OCI-LY7 (cell line): ENCODE data around the gene SRRM2. TPM values are rescaled to one million over a fixed set of nuclear protein-coding genes. Genes with fewer than 3 reads are reported as not detected.
A peak's percentile ranks its signal among the peaks of the same experiment; 100 is the strongest.

Experiments
- BruUV-seq: library from RNA; stranded (reverse); fragments of 400-500 nt; replicated peaks from 2 replicates; lab custom pipeline; 2021; lab: Mats Ljungman, UMichigan
- CTCF ChIA-PET: fragments of 300-600 bp; sonication (Branson Sonifier 250); formaldehyde crosslinking; loops from one replicate; lab custom pipeline; 2022; ENCODE audit warnings: antibody characterized with exemption; ENCODE audit not compliant: unreplicated experiment; lab: Charles Lee
- POLR2A ChIA-PET: fragments of 300-600 bp; sonication (Branson Sonifier 250); formaldehyde crosslinking; loops from one replicate; lab custom pipeline; 2022; ENCODE audit warnings: antibody characterized with exemption; lab: Charles Lee
- DNase-seq: peaks from one replicate; pipeline ENCODE4 v3.0.0-alpha.2; 2015; ENCODE audit warnings: low spot score
- H2AFZ ChIP-seq: fragments of 200-600 bp; sonication (generic), shearing (Covaris generic); 2 replicates; pipeline ENCODE4 v1.6.1; 2014; ENCODE audit warnings: mild to moderate bottlenecking, antibody characterized with exemption, low read length, moderate library complexity
- H3K27ac ChIP-seq: fragments of 200-600 bp; sonication (generic); 2 replicates; pipeline ENCODE4 v1.5.1; 2014; ENCODE audit warnings: mixed run types, low read depth, mild to moderate bottlenecking, moderate library complexity, low read length, inconsistent platforms; ENCODE audit not compliant: poor library complexity, severe bottlenecking
- H3K36me3 ChIP-seq: fragments of 200-600 bp; sonication (generic); 2 replicates; pipeline ENCODE4 v1.6.1; 2014; ENCODE audit warnings: mild to moderate bottlenecking, antibody characterized with exemption, low read length, moderate library complexity, mixed read lengths; ENCODE audit not compliant: insufficient read depth
- H3K4me1 ChIP-seq: fragments of 200-600 bp; sonication (generic); 2 replicates; pipeline ENCODE4 v1.5.1; 2014; ENCODE audit warnings: mild to moderate bottlenecking, low read length; ENCODE audit not compliant: insufficient read depth, poor library complexity, severe bottlenecking
- H3K4me2 ChIP-seq: fragments of 200-600 bp; sonication (generic); 2 replicates; pipeline ENCODE4 v1.6.1; 2014; ENCODE audit warnings: mild to moderate bottlenecking, low read length
- H3K4me3 ChIP-seq: fragments of 200-600 bp; sonication (generic); 2 replicates; pipeline ENCODE4 v1.5.1; 2014; ENCODE audit warnings: mild to moderate bottlenecking, low read depth, low read length; ENCODE audit not compliant: poor library complexity, severe bottlenecking
- H3K79me2 ChIP-seq: fragments of 200-600 bp; sonication (generic); 2 replicates; pipeline ENCODE4 v1.6.1; 2016; ENCODE audit warnings: low read depth, mild to moderate bottlenecking, low read length, moderate library complexity, mixed read lengths; ENCODE audit not compliant: insufficient read depth
- H3K9me2 ChIP-seq: fragments of 200-600 bp; sonication (generic); 2 replicates; pipeline ENCODE4 v1.6.1; 2016; ENCODE audit warnings: mild to moderate bottlenecking, low read length, mixed read lengths; ENCODE audit not compliant: insufficient read depth
- H3K9me3 ChIP-seq: fragments of 200-600 bp; sonication (generic); 2 replicates; pipeline ENCODE4 v1.6.1; 2014; ENCODE audit warnings: mild to moderate bottlenecking, mixed run types, low read length, mixed read lengths
- H4K20me1 ChIP-seq: fragments of 200-600 bp; sonication (generic); 2 replicates; pipeline ENCODE4 v1.6.1; 2014; ENCODE audit warnings: mild to moderate bottlenecking, antibody characterized with exemption, low read length, moderate library complexity, mixed read lengths; ENCODE audit not compliant: insufficient read depth
- CTCF ChIP-seq: fragments of 200-600 bp; sonication (generic); conservative IDR thresholded peaks from 2 replicates; pipeline ENCODE4 v1.5.1; 2014; ENCODE audit warnings: mild to moderate bottlenecking, antibody characterized with exemption, low read length, moderate library complexity, mixed read lengths
- EZH2phosphoT487 ChIP-seq: fragments of 200-600 bp; sonication (generic); IDR thresholded peaks from 2 replicates; pipeline ENCODE4 v1.6.1; 2018; ENCODE audit warnings: low read depth, borderline replicate concordance, mild to moderate bottlenecking, mixed run types, antibody characterized with exemption, low read length, moderate library complexity, mixed read lengths
- intact Hi-C: fragments of 100-400 bp; cut with micrococcal nuclease; formaldehyde crosslinking; loops from one replicate; pipeline ENCODE4 v1.10.0; 2022; ENCODE audit not compliant: unreplicated experiment
- total RNA-seq, 2 experiments: library from RNA; depleted of rRNA in 1 of 2; stranded (reverse); fragments of >200 nt in 1 of 2; shearing (Covaris generic) in 1 of 2; gene quantifications; 2 replicates each; pipeline ENCODE4 v1.2.3, GENCODE V29; 2014 to 2022

The SRRM2 gene
- total RNA-seq, 2 experiments from 2014 or later: 208 to 819 TPM

- H3K27ac ChIP-seq: no peak overlapping the region
- BruUV-seq: no TSS peak
- intact Hi-C loops: no loop called here
- H2AFZ ChIP-seq: no peak overlapping the region
- POLR2A ChIA-PET: no interaction called here
- CTCF ChIA-PET: no interaction called here
- no peak for TF ChIP-seq EZH2phosphoT487
- TF ChIP-seq CTCF: no peak
- H4K20me1 ChIP-seq: no peaks in the 10 kb centered on the region
- H3K79me2 ChIP-seq: no peaks in the 10 kb centered on the region
- no peaks in the 10 kb centered on the region for H3K4me1 ChIP-seq
- DNase-seq: no peak
- H3K36me3 ChIP-seq: peaks cover 13% of the 10 kb centered on the region; the same call in 1 of the 2 replicates
- no peaks in the 10 kb centered on the region for H3K9me2 ChIP-seq
- no peak overlapping the region for H3K4me2 ChIP-seq
- no peaks in the 10 kb centered on the region for H3K9me3 ChIP-seq
- H3K4me3 ChIP-seq: no peak overlapping the region
Measured at GRCh38 chr16:2707368-2708289, 44.8 kb upstream of the SRRM2 start.

DNA sequence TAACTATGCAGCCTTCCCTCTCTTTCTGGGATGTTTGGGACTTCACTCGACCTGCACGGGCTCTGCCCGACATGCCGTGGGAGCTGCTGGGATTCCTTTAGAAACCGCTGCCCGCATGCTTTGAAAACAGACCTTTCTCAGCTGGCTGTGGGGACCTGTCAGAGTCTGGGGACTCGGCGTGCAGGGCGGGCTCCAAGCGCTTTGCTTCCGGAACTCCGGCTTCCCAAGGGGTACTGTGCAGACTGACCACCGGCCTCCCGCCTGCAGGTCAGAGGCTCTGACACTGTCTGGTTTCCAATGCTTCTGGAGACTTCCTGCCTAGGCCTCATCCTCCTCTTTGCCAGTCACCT lies 44.2 kb upstream of the SRRM2 start:
- Histone ChIP-seq H3K79me2 (no peaks in the 10 kb centered on the region), H3K4me1 (no peaks in the 10 kb centered on the region), H3K9me2 (no peaks in the 10 kb centered on the region), H3K36me3 (peaks cover 8% of the 10 kb centered on the region; the same call in 1 of the 2 replicates), H3K4me3 (no peak overlapping the region), H3K4me2 (no peak overlapping the region), H2AFZ (no peak overlapping the region), H3K27ac (no peak overlapping the region), H3K9me3 (no peaks in the 10 kb centered on the region), H4K20me1 (no peaks in the 10 kb centered on the region)
- POLR2A ChIA-PET: no interaction called here
- intact Hi-C loops: no loop called here
- CTCF ChIA-PET: no interaction called here
- DNase-seq: no peak
- no peak for TF ChIP-seq EZH2phosphoT487
- TF ChIP-seq CTCF: no peak
- BruUV-seq: TSS peak; percentile 80

DNA sequence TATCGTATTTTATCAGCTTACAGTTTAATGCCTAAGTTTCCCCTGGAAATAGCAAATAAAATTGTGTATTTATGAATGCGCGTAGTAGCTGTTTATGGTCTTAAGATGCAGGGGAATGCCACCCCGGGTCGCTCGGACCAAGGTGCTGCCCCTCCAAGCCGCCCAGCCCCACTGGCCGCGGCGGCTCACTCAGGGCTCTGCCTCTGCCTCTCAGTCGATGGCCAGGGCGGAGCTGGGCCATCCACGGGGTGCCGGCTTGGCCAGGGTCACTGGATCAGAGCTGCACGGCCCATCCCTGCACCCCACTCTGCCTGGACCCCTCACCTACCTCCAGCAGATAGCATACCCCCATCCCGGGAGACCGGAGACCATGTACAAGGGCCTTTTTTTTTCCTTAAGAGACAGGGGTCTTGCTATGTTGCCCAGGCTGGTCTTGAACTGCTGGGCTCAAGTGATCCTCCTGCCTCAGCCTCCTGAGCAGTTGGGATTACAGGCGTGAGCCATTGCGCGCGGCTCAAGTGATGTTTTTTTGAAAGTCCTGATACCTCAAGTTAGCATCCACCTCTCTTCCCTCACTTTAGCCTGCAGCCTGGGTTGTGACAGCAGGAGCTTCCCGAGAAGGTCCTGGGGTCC lies 43.4 kb upstream of the SRRM2 start:
- BruUV-seq: no TSS peak
- H3K4me3 ChIP-seq: no peak overlapping the region
- no peaks in the 10 kb centered on the region for H3K9me3 ChIP-seq
- no peak overlapping the region for H3K4me2 ChIP-seq
- ChIA-PET CTCF (no interaction called here), POLR2A (no interaction called here)
- intact Hi-C loops: no loop called here
- H3K79me2 ChIP-seq: no peaks in the 10 kb centered on the region
- H3K4me1 ChIP-seq: no peaks in the 10 kb centered on the region
- TF ChIP-seq CTCF (no peak), EZH2phosphoT487 (no peak)
- DNase-seq: no peak
- no peak overlapping the region for H3K27ac ChIP-seq
- H3K36me3 ChIP-seq: peaks cover 8% of the 10 kb centered on the region; the same call in 1 of the 2 replicates
- no peaks in the 10 kb centered on the region for H4K20me1 ChIP-seq
- H3K9me2 ChIP-seq: no peaks in the 10 kb centered on the region
- no peak overlapping the region for H2AFZ ChIP-seq
